T-helper 2 cell treated with Interferon-gamma antibody and Interleukin-4, amounts not matched to agents 100 ng/mL and 5 ng/mL, for 36 hours (primary cell): ENCODE data around the gene ERG. TPM values are rescaled to one million over a fixed set of nuclear protein-coding genes. Genes with fewer than 3 reads are reported as not detected.

Experiments
- intact Hi-C: fragments of 100-400 bp; cut with micrococcal nuclease; formaldehyde crosslinking; loops from one replicate; pipeline ENCODE4 v1.15.1; 2023
- total RNA-seq: library from RNA; stranded (reverse); gene quantifications from 2 replicates; pipeline ENCODE4 v1.2.3, GENCODE V29; 2022

The ERG gene
- total RNA-seq, 1 donor from 2014 or later, result 0.05 TPM

DNA sequence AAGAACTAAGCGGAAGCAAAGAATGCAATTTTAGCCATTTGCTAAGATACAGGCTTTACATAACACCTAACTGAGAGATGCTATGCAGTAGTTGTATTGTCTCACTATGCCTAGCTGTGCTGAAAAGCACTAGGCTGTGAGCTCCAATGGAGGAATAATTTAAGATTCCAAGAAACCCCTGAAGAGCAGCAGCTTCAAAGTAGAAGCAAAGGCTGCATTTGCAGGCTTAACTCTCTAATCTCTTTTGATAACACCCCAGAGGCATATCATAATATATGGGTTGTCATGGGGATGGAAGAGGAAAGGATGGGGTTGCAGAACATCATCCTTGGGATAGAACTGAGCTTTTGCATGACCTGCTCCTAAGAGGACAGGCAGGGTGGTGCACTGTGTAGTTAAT lies 102.0 kb downstream of the ERG start:
- intact Hi-C loops, result no loop called here

DNA sequence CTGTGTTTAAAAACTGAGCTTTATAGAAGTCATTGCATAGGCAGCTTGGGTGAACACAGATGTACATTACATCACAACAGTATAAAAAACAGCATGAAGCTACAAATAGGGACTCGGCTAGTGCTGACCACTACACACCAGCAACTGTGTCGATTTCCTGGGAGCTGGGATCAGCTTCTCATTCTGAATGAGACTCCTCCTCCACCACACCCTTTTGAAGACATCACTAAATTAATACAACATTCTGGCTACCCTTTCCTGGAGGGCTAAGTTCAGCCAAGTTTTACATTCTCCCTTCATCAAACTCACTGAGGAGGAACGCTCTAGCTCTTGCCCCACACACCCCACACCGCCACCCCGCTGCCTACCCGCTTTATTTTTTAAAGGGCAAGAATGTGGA lies 102.7 kb downstream of the ERG start:
- intact Hi-C loops, result no loop called here

DNA sequence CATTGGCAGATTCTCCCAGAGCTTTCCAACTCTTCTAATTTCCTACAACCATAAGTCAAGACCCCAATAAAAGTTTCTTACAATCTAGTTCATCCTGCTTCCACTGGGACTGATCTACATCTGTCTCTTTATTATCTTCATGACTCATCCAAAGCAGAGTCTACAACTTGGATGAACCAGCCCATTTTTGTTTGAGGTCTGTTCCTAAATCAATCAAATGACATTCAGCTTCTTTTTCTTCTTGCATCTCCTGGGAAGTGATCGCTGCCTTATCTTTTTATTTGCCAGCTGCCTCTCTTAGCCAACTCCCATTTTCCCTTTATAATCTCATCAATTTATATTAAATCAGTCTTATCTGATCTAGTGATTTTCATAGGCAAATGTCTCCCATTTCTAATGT lies 105.6 kb downstream of the ERG start:
- intact Hi-C loops, result no loop called here

DNA sequence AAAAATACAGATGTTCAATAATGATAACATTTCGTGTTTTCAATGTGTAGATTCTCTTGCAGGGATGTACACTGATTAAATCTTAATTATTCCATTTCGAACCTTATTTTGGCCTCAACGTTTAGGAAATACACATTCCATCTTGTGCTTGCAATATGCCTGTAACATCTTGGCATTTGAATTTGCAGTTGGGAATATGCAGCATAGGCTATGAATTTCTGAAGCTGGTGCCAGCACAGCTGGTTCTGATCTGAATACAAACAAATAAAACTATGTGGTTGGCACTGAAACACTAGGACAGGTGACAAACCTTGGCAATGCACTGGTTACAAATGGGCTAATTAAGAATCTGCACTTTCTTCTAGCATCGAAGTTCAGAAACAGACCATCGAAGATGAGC lies 108.4 kb downstream of the ERG start:
- intact Hi-C loops, result no loop called here

DNA sequence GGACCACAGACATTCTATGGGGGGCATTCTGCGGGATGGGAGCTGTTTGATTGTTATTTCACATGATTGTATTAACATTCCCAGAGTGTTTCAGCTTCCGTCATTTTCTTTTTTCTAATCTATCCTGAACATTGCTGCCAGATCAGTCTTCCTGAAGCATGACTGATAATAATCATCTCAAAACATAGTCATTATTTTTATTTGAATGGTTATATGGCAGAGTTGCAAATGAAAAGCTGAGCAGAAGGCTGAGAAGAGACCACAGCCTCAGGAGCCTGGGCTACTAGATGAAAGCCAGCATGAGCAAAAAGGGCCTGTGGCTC lies 109.0 kb downstream of the ERG start:
- intact Hi-C loops, result no loop called here

DNA sequence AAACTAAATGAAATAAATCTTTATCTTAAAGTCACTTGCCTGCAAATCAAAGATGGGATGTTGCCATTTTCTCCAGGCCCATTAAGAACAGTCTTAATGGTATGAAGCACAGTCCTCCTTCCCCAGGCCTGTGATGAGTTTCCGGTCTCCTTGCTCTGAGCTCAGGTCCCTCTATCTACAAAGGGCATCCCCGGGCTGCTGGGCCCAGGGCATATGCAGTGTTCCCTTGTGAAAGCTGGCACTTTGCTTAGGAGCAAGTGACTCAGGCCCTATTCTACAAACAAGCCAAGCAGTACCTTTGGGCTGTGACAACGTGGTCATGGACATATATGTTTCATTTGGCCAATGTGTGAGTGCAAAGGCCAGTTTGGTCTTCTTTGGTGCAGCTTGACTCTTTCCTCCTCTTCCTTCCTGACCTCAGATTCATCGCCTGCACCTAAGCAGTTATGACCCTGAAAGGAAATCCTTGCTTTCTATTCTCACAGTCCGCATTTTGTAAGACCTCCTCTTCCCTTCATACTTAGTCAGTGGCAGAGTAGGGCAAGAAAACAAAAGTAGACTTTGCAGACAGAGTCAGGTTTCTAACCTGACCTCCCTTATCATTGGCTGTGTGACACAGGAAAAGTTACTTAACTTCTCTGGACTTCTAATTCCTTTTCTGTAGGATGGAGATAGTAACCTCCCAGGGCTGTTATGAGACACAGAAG lies 109.5 kb downstream of the ERG start:
- intact Hi-C loops, result no loop called here

DNA sequence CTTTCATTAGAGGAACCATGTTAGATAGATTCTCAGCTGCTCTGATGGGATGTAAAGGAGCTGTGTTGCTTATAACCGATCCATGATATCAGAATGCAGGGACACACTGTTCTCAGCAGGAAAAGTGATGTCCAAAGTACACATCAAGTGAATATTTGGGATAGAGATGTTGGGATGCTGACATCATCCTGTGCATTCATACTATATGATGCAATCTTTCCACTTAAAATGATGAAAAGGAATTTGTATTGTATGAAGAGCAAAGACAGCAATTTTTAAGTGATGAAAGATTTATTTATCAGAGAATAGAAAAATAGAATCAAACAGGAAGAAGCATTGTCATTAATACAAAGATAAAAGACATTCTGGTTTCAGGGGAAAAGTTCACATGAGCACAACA lies 110.1 kb downstream of the ERG start:
- intact Hi-C loops, result no loop called here

DNA sequence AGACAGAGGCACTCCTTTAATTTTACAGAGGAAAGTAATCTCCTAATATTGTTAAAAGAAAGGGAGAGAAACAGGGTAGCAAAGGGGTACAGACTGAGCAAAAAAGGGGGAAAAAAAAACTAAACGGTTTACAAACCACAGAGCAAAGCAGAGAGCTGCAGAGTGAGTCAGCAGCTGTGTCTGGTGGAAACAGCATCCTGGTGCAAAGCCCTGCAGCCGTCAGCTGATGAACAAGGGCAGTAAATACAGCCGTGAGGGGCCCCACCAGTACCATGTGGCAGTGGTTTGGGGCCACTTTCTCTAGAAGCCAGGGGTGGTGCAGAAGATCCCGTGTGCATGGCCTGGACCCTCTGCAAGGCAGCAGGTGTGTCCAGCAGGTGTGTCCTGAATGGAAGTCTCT lies 111.3 kb downstream of the ERG start:
- intact Hi-C loops, result no loop called here

DNA sequence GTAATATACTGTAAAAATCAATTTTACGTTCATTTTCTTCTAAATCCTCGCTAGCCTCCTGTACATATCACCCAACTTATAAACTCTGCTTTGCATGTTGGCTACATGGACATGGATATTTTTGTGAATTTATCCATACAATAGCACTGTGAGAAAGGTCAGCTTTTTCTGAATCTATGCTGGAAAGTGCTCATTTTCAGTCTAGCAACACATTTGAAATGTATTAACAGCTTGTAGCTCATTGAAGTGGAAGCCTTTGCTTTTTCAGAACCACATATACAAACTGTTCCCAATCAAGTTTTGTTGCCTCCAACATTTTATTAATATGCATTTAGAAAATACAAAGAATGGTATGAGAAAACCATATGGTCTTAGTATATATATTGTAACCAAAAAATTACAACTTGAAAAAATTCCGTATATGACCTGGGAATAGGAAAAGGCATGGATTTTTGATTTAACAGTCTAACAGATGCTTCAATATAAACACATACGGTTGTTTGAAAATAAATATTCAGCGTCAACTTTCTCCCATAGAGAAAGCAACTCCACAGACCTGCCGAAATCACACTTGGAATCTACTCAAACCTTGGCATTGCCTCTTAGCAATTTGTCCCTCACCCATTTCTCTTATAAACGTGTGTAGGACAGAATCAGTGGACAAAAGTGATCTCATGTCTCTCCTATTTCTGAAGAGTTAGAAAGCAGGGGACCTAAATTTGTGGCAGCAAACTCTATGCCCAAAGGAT lies 112.7 kb downstream of the ERG start:
- intact Hi-C loops, result no loop called here

DNA sequence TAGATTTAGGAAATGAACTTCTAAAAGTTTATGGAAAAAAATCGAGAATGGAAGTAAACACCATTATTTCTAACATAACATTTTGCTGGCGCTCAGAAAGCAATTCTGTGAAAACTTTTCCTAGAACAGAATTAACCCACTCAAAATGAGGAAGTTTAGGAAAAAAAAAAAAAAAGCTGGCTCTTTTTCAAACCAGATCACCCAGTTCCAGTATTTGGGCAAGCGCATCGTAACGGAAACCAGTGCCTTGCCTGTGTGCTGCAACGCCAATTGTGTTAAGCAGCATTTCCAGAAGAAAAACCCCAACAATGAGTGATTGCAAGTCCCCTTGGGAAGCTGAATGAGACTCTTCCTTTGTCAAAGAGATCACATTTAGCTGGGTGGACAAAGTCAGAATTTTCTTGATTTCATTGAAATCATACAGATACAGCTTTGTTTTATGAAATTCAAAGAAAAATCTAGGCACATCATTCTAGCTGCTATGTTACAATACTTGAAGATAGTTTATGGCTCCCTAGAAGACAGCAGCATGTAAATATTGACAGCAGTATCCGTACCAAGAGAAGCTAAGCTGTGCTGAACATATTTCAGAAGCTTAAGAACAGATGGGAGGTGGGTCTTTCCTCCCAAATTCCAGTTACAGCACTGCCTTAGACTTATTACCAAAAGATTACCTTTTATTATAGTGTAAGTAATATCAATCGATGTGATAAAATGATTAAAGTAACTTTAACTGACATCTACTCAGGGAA lies 113.4 kb downstream of the ERG start:
- intact Hi-C loops, result no loop called here

DNA sequence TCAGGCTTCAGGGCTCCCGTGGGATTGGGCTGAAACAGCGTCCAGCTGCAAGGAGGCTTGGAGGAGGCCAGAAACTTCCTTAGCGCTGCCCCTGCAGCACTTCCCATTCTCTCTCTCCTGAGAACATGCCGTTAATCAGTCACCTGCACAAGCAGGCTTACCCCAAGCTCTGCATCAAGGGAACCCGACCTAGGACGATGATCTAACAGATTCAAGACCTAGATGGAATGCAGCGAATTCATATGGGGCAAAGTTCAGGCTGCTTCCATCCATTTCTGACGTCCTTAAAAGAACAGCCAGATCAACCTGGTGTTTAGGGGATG lies 114.1 kb downstream of the ERG start:
- intact Hi-C loops, result no loop called here

DNA sequence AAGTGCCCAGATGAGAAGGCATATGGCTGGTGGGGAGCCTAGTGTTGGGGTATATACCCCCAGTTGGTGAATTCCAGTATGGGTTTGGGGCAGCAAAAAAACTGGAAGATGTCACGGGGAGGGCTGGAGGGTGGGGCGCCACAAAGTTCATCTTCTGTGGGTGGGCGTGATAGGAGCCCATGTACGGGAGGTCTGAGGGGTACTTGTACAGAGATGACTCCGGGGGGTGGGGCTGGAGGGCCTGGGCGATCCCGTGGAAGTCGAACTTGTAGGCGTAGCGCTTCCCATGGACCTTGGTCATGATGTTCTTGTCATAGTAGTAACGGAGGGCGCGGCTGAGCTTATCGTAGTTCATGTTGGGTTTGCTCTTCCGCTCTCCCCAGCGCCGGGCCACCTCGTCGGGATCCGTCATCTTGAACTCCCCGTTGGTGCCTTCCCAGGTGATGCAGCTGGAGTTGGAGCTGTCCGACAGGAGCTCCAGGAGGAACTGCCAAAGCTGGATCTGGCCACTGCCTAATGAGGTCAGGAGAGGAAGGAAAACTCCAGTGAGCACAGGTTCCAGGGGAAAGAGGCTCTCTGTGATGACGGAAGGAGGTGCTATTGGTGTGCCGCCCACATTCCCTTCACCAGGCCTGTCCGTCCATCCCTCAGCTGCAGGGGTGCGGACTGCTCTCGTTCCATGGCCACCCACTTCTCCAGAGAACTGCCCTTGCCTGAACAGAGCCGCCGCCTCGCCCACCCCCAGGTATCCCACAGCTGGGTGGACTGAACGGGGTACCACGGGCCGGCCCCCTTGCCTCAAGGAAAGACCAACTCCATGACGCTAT lies 114.7 kb downstream of the ERG start:
- intact Hi-C loops, result no loop called here

DNA sequence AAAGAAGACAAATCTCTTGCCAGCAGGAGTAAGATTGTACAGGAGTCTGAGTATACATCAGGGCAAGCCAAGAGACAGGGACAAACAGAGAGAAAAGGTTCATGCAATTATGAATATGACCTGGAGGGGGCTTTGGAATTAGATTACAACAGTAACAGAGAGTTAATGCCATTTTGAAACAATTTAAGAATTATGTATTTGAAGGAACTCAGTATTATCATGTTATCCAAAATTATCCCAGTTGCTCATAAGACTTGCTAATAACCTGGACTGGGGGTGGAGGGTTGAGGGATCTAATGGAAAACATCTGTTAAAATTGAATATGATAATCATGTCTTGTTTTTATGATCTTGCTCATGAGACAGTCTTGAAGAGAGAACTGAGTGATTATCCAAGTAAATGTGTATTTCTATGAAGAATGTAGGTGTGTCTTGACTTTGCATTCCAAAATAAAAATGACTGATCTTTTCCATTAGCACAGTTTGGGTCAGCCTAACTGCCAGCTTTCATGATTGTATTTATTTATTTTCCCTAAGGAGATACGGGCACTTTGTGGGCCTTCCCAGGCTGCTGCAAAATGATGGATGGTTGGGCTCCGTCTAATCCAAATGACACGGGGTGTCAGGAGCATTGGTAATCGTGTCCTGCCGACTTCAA lies 117.7 kb downstream of the ERG start:
- intact Hi-C loops, result no loop called here

DNA sequence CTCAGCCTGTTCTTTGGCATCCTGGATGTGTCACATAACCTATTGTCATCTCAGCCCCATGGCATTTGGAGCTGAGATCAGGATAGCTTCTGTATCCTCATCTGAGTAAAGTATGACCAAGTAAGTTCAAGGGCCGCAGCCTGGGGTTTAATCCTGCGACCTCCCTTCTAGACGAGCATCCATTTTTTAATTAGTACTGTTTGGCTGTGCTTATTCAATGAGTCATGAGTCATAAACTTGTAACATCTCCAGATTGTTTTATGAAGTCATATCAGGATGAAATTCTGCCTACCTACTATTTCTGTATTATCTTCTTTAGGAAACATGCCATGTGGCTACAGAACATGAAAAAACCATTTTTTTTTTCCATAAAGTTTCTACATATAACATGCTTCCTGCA lies 119.1 kb downstream of the ERG start:
- intact Hi-C loops, result no loop called here

DNA sequence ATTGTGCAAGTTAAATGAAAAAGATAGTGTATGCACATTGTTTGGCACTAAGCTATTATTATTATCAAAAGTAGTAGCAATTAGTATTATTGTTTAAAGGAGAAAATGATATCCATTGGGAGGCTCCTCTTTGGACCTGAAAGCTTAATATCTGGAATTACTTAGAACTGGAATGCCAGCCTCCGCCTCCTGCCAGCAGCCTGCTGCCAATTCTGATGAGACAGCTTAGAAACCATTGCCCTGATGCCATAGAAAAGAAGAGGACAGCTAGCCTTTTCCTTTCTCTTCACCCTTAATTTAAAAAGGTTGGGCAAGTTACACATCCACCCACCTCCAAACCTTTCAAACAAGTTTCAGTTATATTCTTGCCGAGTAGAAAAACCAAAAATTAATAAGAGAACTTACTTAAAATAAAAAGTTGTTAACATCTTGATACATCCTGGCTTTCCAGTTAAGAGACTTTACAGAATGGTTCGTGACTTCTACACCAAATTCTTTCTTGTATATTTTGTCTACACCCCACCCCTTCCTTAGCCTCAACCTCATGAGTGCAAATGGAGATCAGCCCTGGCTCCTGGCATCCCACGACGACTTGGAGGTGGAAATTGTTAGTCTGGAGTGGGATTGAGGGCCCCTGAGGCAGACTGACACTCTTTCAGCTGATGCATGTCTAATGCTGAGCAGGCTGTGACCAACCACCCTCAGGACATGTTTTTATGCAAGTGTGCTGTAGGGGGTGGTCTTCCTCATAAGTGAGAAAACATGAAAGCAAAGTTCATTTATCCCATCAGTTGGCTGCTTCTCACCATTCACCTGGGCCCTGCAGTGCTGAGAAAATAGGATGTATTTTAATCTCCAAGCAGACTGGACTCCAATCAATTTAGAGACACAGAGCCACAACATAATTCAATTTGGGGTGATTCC lies 120.8 kb downstream of the ERG start:
- intact Hi-C loops, result no loop called here

DNA sequence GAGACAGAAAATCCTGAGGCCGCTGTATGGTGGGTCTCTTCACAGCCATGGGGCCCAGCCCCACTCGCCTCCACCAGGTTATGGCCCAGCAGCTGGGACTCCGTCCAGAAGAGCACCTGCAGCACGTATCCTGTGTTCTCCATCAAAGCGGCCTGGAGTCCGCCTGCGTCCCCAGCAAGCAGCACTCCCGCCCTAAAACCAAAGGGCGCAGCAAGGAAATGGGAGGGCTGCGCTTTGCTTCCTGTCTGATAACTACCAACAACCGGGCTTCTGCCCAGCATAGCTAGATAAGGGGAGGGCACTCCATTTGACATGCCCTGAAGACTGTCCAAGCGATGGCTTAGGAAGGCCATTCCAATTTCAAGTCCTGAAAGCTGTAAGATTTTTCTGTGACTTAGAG lies 121.6 kb downstream of the ERG start:
- intact Hi-C loops, result no loop called here

DNA sequence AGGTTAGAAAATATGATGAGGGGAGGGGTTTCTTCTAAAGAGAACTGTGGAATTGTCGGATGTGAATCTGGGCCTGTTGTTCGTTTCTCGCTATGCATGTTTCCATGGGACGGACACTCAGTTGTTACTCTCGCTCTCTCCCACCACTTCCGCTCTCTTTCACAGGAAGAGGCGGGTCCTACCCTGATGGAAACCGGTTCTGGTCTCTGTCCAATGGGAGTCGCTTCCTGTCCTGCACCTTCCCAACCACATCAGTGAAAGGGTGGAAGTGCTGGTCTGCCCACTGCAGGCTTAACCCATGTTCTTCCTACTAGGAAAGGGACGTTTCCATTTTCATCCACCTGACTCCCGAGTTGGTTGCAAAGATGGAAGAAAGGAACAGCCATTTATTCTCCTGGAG lies 122.0 kb downstream of the ERG start:
- intact Hi-C loops, result no loop called here

DNA sequence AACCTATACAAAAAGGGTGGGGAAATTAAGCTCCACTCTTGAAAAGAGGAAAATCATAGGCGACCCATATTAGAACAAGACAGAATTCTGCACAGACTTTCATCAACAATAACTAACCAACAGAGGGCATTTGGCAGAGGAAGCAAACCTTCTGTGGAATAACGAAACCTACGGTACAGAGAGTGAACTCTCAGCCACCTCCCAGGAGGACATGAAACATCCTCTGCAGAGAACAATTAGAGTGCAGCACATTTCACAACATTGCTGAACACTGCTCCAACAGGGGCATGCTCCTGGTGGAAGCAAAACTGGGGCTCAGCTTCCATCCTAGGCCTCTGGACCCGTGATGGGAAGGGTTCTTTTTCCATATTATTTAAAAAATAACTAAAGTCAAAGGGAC lies 130.6 kb downstream of the ERG start:
- intact Hi-C loops, result no loop called here

DNA sequence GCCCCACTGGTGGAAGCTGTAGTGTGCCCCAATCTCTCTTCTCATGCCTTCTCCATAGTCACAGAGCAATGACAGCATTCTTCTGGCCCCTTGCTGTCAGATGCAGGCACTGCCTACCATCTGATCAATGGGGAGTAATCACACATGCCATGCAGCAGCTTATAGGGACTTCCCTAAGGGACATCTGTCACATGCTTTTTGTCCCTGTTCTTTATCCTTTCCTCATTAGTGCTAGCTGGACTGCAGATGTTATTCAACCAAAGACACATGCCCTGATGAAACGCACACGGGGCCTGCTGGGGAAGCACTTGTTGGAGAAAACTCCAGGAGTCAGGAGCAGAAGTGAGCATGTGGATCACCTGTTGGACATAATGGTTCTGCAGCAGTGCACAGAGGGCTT lies 132.8 kb downstream of the ERG start:
- intact Hi-C loops, result no loop called here

DNA sequence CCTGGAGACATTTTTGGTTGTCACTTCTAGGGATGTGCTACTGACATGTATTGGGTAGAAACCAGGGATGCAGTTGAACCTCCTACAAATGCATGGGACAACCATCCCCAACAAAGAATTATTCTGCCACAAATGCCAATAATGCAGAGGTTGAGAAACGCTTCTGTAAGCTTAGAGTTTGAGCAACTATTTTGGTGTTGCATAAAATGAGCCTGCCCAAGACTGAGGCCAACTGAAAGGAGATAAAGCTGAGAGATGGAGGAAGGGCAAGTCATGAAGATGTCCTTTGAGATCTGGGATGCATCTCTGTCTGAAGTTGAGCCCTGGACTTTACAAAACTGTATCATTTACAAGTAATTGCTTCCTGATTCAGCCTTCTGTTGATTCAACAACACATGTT lies 134.6 kb downstream of the ERG start:
- intact Hi-C loops, result no loop called here
